ENCODE results near the gene CNTN4. TPM values are rescaled to one million over a fixed set of nuclear protein-coding genes. Genes with fewer than 3 reads are reported as not detected.
A peak's percentile ranks its signal among the peaks of the same experiment; 100 is the strongest.

The CNTN4 gene
- total RNA-seq, 1 donor: under 0.01 TPM

DNA sequence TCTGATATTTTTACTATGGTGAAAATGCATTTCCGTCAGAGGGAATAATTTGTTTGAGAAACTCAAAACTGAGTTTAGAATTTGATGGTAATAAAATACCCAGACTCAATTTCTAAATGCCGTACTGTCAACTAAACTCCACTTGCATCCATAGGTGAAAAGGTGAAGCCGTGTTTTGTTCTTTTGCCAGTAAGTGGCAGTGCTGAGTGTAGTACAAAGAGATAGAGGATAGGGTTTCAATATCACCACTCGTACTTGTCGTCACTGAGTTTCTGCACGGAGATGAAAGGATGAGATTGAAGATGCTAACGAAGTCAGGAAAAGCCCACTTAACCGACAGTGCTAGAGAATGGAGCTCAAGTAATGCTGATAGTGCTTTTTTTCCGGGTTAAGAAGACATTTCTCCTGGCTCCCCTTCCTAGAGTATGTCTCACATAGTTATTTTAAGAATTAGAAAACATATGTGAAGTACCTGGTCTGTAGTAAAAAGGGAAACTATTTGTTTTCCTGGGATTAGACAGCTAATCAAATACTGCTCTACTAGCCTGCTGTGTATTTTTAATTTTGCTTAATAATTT lies 666.4 kb downstream of the CNTN4 start:
- Histone ChIP-seq H3K27me3 (ENCODE audit: insufficient read depth, low read length) (no peaks in the 10 kb centered on the region), H3K4me1 (ENCODE audit: insufficient read depth, low read length) (no peaks in the 10 kb centered on the region), H3K79me2 (ENCODE audit: insufficient read depth, low read length) (no peaks in the 10 kb centered on the region), H3K4me2 (ENCODE audit: insufficient read depth, low read length) (no peak overlapping the region), H3K27ac (ENCODE audit: low read depth, low read length) (no peak overlapping the region), H2AFZ (ENCODE audit: low read length) (no peak overlapping the region), H3K9me3 (ENCODE audit: low read depth, low read length) (no peaks in the 10 kb centered on the region), H4K20me1 (ENCODE audit: insufficient read depth, low read length) (no peaks in the 10 kb centered on the region), H3K36me3 (ENCODE audit: insufficient read depth, low read length) (no peaks in the 10 kb centered on the region), H3K4me3 (ENCODE audit: insufficient read depth, low read length) (no peak overlapping the region)
- TF ChIP-seq CTCF (IDR thresholded peaks at IDR 0.05; ENCODE audit: extremely low read depth, low read depth, low read length): no peak
- DNase-seq (ENCODE audit: insufficient read length, low spot score, missing footprints): no peak

GRCh38 chr3:2770451-2770850 lies 671.8 kb downstream of the CNTN4 start:
- Histone ChIP-seq H3K27ac (ENCODE audit: low read depth, low read length) (no peak overlapping the region), H3K4me1 (ENCODE audit: insufficient read depth, low read length) (no peaks in the 10 kb centered on the region), H3K27me3 (ENCODE audit: insufficient read depth, low read length) (no peaks in the 10 kb centered on the region), H3K9me3 (ENCODE audit: low read depth, low read length) (peaks cover 3% of the 10 kb centered on the region), H2AFZ (ENCODE audit: low read length) (no peak overlapping the region), H3K36me3 (ENCODE audit: insufficient read depth, low read length) (no peaks in the 10 kb centered on the region), H3K79me2 (ENCODE audit: insufficient read depth, low read length) (no peaks in the 10 kb centered on the region), H3K4me2 (ENCODE audit: insufficient read depth, low read length) (no peak overlapping the region), H3K4me3 (ENCODE audit: insufficient read depth, low read length) (no peak overlapping the region), H4K20me1 (ENCODE audit: insufficient read depth, low read length) (no peaks in the 10 kb centered on the region)
- peak; percentile 41 for DNase-seq (ENCODE audit: insufficient read length, low spot score, missing footprints)
- no peak for TF ChIP-seq CTCF (IDR thresholded peaks at IDR 0.05; ENCODE audit: extremely low read depth, low read depth, low read length)

DNA sequence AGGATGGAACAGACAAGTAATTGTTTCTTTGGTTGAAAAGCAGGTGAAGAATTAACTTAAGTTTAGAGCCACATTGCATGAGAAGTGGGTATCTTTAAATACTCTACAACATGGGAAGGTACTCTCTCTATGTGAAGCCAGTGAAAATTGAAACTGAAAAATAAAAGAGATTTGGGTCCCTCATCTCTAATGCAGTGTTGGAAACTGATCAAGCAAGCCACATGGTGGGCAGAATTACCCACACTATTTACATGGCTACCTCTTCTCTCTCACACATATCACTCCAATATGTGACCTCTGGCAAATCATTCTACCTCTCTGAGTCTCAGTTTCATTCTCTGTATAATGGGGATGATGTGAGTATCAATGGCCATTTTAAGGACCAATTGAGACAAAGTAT lies 672.5 kb downstream of the CNTN4 start:
- no peaks in the 10 kb centered on the region for H3K27me3 ChIP-seq (ENCODE audit: insufficient read depth, low read length)
- H3K4me3 ChIP-seq (ENCODE audit: insufficient read depth, low read length): no peak overlapping the region
- H4K20me1 ChIP-seq (ENCODE audit: insufficient read depth, low read length): no peaks in the 10 kb centered on the region
- no peak overlapping the region for H2AFZ ChIP-seq (ENCODE audit: low read length)
- peaks cover 3% of the 10 kb centered on the region for H3K9me3 ChIP-seq (ENCODE audit: low read depth, low read length)
- TF ChIP-seq CTCF (IDR thresholded peaks at IDR 0.05; ENCODE audit: extremely low read depth, low read depth, low read length): no peak
- no peaks in the 10 kb centered on the region for H3K36me3 ChIP-seq (ENCODE audit: insufficient read depth, low read length)
- H3K4me1 ChIP-seq (ENCODE audit: insufficient read depth, low read length): no peaks in the 10 kb centered on the region
- H3K27ac ChIP-seq (ENCODE audit: low read depth, low read length): no peak overlapping the region
- H3K79me2 ChIP-seq (ENCODE audit: insufficient read depth, low read length): no peaks in the 10 kb centered on the region
- DNase-seq (ENCODE audit: insufficient read length, low spot score, missing footprints): no peak
- no peak overlapping the region for H3K4me2 ChIP-seq (ENCODE audit: insufficient read depth, low read length)

DNA sequence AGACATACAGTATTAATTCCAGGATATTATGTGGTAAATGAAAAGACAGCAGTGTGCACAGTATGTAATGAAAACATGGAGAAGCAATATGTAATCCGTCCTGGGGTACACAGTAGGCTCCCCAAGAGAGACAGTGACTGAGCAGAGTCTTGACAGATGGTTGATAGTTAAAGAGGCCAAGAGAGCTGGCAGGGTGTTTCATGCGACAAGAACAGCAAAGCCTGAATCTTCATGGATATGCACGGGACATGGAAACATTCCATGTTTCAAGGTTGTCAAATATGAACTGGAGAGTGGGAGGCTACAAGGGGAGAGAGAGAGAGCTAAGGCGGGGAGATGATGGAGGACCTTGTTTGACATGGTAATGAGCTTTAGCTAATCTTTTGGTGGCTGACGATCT lies 673.1 kb downstream of the CNTN4 start:
- H3K9me3 ChIP-seq (ENCODE audit: low read depth, low read length): peaks cover 3% of the 10 kb centered on the region
- no peaks in the 10 kb centered on the region for H4K20me1 ChIP-seq (ENCODE audit: insufficient read depth, low read length)
- no peak for TF ChIP-seq CTCF (IDR thresholded peaks at IDR 0.05; ENCODE audit: extremely low read depth, low read depth, low read length)
- H2AFZ ChIP-seq (ENCODE audit: low read length): no peak overlapping the region
- H3K4me3 ChIP-seq (ENCODE audit: insufficient read depth, low read length): no peak overlapping the region
- DNase-seq (ENCODE audit: insufficient read length, low spot score, missing footprints): no peak
- no peaks in the 10 kb centered on the region for H3K27me3 ChIP-seq (ENCODE audit: insufficient read depth, low read length)
- H3K4me2 ChIP-seq (ENCODE audit: insufficient read depth, low read length): no peak overlapping the region
- H3K27ac ChIP-seq (ENCODE audit: low read depth, low read length): no peak overlapping the region
- no peaks in the 10 kb centered on the region for H3K36me3 ChIP-seq (ENCODE audit: insufficient read depth, low read length)
- no peaks in the 10 kb centered on the region for H3K4me1 ChIP-seq (ENCODE audit: insufficient read depth, low read length)
- no peaks in the 10 kb centered on the region for H3K79me2 ChIP-seq (ENCODE audit: insufficient read depth, low read length)

Data from osteoblast (primary cell).